Measurements from ENCODE around the gene RHOJ. TPM values are rescaled to one million over a fixed set of nuclear protein-coding genes. Genes with fewer than 3 reads are reported as not detected.

Gene RHOJ
- total RNA-seq, 1 experiment from 2014 or later: 0.40 TPM

DNA sequence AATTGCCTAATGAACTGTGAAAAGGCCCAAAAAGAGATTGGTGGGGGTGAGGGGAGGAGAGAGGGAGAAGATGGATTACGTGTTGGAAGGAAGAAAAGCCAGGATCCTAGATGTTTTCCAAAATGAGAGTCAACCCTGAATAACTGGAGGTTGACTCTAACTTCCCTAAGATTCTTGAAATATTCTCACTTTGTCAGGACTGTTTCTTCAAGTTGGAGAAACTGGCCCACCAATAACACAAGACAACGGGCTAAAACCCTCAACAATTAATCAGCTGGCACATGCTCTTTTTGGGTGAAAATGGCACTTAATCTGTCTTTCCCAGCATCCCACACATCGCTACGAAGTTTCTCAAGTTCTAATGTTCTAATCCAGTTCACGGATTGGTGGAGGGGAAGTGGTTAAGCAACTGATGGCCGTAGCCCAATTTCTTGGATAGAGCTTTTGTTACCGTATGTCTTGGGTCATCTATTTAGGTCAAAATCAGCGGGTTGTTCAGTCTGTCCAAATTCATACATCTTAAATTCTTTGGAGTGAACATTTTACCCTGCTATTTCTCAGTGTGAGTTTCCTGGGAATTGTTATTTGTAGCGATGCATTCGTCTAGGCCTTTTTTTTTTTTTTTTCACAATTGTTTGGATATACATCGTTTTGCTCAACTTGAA, 65.5 kb downstream of the RHOJ start:
- Mint-ChIP-seq H3K9me3 (ENCODE audit: low read depth, unreplicated experiment) (peaks cover 3% of the 10 kb centered on the region), H3K4me3 (ENCODE audit: low read depth, unreplicated experiment) (no peak overlapping the region), H3K4me1 (ENCODE audit: low read depth, unreplicated experiment) (no peaks in the 10 kb centered on the region), H3K27ac (ENCODE audit: unreplicated experiment) (no peak overlapping the region), H3K27me3 (ENCODE audit: unreplicated experiment) (no peaks in the 10 kb centered on the region), H3K36me3 (ENCODE audit: insufficient read depth, unreplicated experiment) (no peaks in the 10 kb centered on the region)
- no TSS peak for BruUV-seq (replicated peaks)
- DNase-seq: no peak
- CTCF ChIA-PET: no interaction called here
- intact Hi-C loops (cut with micrococcal nuclease; ENCODE audit: unreplicated experiment): no loop called here
- TF ChIP-seq, protein P1, sequence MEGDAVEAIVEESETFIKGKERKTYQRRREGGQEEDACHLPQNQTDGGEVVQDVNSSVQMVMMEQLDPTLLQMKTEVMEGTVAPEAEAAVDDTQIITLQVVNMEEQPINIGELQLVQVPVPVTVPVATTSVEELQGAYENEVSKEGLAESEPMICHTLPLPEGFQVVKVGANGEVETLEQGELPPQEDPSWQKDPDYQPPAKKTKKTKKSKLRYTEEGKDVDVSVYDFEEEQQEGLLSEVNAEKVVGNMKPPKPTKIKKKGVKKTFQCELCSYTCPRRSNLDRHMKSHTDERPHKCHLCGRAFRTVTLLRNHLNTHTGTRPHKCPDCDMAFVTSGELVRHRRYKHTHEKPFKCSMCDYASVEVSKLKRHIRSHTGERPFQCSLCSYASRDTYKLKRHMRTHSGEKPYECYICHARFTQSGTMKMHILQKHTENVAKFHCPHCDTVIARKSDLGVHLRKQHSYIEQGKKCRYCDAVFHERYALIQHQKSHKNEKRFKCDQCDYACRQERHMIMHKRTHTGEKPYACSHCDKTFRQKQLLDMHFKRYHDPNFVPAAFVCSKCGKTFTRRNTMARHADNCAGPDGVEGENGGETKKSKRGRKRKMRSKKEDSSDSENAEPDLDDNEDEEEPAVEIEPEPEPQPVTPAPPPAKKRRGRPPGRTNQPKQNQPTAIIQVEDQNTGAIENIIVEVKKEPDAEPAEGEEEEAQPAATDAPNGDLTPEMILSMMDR (IDR thresholded peaks at IDR 0.05; ENCODE audit: unreplicated experiment): no peak

DNA sequence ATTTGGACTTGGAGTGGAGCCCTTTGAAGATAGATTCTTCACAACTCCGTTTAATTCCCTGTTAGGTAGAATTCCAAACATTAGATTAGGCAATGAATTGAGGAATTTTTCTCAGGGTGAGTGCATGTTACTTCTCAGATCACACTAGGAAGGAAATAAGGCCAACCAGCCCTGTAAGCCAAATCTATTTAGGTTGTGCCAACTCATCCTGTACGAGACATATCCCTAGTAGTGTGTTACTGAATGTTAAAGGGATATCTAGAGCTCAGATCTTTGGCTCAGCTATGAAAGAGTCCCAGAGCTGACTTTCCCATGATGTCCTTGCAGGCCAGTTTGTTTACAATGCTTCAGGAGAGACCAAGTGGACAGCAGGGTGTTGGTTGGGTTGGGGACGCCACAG, 68.9 kb downstream of the RHOJ start:
- BruUV-seq (replicated peaks): no TSS peak
- TF ChIP-seq, protein P1 (IDR thresholded peaks at IDR 0.05; ENCODE audit: unreplicated experiment): no peak
- Mint-ChIP-seq H3K27me3 (ENCODE audit: unreplicated experiment) (no peaks in the 10 kb centered on the region), H3K9me3 (ENCODE audit: low read depth, unreplicated experiment) (no peaks in the 10 kb centered on the region), H3K36me3 (ENCODE audit: insufficient read depth, unreplicated experiment) (no peaks in the 10 kb centered on the region), H3K27ac (ENCODE audit: unreplicated experiment) (no peak overlapping the region), H3K4me1 (ENCODE audit: low read depth, unreplicated experiment) (no peaks in the 10 kb centered on the region), H3K4me3 (ENCODE audit: low read depth, unreplicated experiment) (no peak overlapping the region)
- DNase-seq: no peak
- CTCF ChIA-PET: no interaction called here
- intact Hi-C loops (cut with micrococcal nuclease; ENCODE audit: unreplicated experiment): no loop called here

DNA sequence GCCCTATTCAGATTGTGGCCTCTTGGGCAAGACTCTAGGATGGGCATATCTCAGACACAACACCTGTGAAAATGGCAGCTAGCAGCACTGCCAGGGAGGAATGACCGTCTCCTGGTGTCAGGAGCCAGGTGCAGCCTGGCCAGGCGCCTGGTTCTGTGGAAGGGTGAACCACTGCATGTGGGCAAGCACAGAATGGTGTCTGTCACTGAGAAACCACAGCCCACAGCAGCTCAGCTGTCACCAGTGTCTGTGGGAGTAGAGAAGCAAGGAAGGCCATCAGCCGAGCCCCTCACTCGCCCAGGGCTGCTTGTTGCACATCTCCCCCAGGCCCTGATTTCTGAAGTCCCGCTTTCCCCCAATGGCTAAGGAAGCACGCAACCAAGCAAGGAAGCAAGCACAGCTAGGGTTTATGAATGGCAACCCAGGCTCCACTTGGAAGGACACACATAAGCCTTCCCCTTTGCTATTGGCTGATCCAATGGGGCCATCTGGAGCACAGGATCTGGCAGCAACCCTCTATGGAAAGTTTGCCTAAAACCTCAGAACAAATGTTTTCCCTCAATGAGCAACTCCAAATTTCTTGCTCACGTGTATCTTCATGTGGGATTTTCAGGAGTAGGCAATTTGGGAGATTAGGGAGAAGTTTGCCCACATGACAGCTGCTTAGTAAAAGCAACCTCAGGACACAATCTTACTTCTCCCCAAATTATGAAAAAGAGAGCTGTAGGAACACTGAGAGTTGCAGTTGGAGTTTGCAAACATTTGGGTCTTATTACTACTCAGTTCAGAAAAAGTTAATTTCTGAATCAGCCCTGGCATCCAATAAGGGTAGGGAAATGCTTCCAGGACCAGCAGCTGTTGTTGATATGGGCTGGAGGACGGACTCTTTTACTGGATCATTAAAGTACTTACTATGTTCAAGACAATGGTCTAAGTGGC, 69.7 kb downstream of the RHOJ start:
- CTCF ChIA-PET: interaction anchor here (0.5 kb wide), 1 partner anchor 20 kb away, joined by 3 read pairs; no protein-coding TSS in a partner anchor
- H3K27me3 Mint-ChIP-seq (ENCODE audit: unreplicated experiment): no peaks in the 10 kb centered on the region
- intact Hi-C loops (cut with micrococcal nuclease; ENCODE audit: unreplicated experiment): no loop called here
- H3K9me3 Mint-ChIP-seq (ENCODE audit: low read depth, unreplicated experiment): no peaks in the 10 kb centered on the region
- no TSS peak for BruUV-seq (replicated peaks)
- no peak overlapping the region for H3K27ac Mint-ChIP-seq (ENCODE audit: unreplicated experiment)
- no peak overlapping the region for H3K4me3 Mint-ChIP-seq (ENCODE audit: low read depth, unreplicated experiment)
- no peaks in the 10 kb centered on the region for H3K4me1 Mint-ChIP-seq (ENCODE audit: low read depth, unreplicated experiment)
- no peak for DNase-seq
- no peaks in the 10 kb centered on the region for H3K36me3 Mint-ChIP-seq (ENCODE audit: insufficient read depth, unreplicated experiment)
- TF ChIP-seq, protein P1 (IDR thresholded peaks at IDR 0.05; ENCODE audit: unreplicated experiment): no peak

DNA sequence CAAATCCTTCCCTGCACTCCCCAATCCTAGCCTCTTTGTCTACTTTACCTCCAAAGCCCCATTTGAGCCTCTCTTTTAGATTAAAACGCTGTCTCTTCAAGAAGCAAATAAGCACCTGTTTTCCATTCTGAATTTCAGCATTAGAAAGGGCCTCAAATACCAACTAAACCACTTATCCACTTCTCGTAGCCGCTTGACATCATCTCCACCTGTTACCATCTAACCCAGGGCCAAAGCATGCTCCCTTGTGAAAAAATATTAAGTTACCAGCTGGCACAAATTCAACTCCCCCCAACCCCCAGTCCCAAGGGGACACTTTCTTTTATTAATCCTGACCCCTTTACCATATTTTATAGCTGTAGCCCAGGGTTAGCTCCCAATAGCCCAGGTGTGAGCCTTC, 71.4 kb downstream of the RHOJ start:
- Mint-ChIP-seq H3K4me1 (ENCODE audit: low read depth, unreplicated experiment) (no peaks in the 10 kb centered on the region), H3K36me3 (ENCODE audit: insufficient read depth, unreplicated experiment) (no peaks in the 10 kb centered on the region), H3K4me3 (ENCODE audit: low read depth, unreplicated experiment) (no peak overlapping the region), H3K27ac (ENCODE audit: unreplicated experiment) (no peak overlapping the region), H3K9me3 (ENCODE audit: low read depth, unreplicated experiment) (no peaks in the 10 kb centered on the region), H3K27me3 (ENCODE audit: unreplicated experiment) (no peaks in the 10 kb centered on the region)
- BruUV-seq (replicated peaks): no TSS peak
- TF ChIP-seq, protein P1 (IDR thresholded peaks at IDR 0.05; ENCODE audit: unreplicated experiment): no peak
- CTCF ChIA-PET: interaction anchor here (0.7 to 1.5 kb wide), 3 partner anchors 14 to 101 kb away, joined by 3 to 7 read pairs (median 4); no protein-coding TSS in a partner anchor
- intact Hi-C loops (cut with micrococcal nuclease; ENCODE audit: unreplicated experiment): loop anchor here (1.0 to 5.0 kb wide), 4 partner anchors 101 to 1112 kb away; no protein-coding TSS in a partner anchor
- no peak for DNase-seq
